SJSA1 (cell line): ENCODE measurements around the gene NAV2. TPM values are rescaled to one million over a fixed set of nuclear protein-coding genes. Genes with fewer than 3 reads are reported as not detected.
"Not testable (repeated sequence)": the region's sequence is repeated elsewhere in the genome, so short reads cannot be mapped to it uniquely, and the experiment has no call there.

Experiments
- DNase-seq, 2 experiments: peaks; one replicate each; pipeline ENCODE4 v3.0.0-alpha.2; 2015 to 2020; ENCODE audit warnings: low spot score in 2 of 2, low read depth in 1 of 2
- H3K27ac ChIP-seq: fragments of 250-450 bp; sonication (Bioruptor Pico); 2 replicates; pipeline ENCODE4 v1.5.1; 2020; ENCODE audit warnings: mild to moderate bottlenecking, moderate library complexity
- H3K27me3 ChIP-seq: fragments of 250-450 bp; sonication (Bioruptor Pico); replicated peaks from 2 replicates; pipeline ENCODE4 v1.5.1; 2020; ENCODE audit warnings: mild to moderate bottlenecking, moderate library complexity
- H3K36me3 ChIP-seq: fragments of 250-450 bp; sonication (Bioruptor Pico); 2 replicates; pipeline ENCODE4 v1.5.1; 2020; ENCODE audit warnings: mild to moderate bottlenecking
- H3K4me1 ChIP-seq: fragments of 250-450 bp; sonication (Bioruptor Pico); replicated peaks from 2 replicates; pipeline ENCODE4 v1.6.1; 2021; ENCODE audit warnings: mild to moderate bottlenecking
- H3K4me3 ChIP-seq: fragments of 250-450 bp; sonication (Bioruptor Pico); 2 replicates; pipeline ENCODE4 v1.5.1; 2020; ENCODE audit warnings: mild to moderate bottlenecking
- H3K9me3 ChIP-seq: fragments of 250-450 bp; sonication (Bioruptor Pico); replicated peaks from 2 replicates; pipeline ENCODE4 v1.5.1; 2020; ENCODE audit warnings: mild to moderate bottlenecking
- total RNA-seq: library from RNA; depleted of rRNA; stranded (reverse); fragments of >200 nt; shearing (Covaris generic); gene quantifications from 2 replicates; pipeline ENCODE4 v1.2.3, GENCODE V29; 2014

NAV2 gene
- total RNA-seq, 1 experiment from 2014 or later: 2.6 TPM

DNA sequence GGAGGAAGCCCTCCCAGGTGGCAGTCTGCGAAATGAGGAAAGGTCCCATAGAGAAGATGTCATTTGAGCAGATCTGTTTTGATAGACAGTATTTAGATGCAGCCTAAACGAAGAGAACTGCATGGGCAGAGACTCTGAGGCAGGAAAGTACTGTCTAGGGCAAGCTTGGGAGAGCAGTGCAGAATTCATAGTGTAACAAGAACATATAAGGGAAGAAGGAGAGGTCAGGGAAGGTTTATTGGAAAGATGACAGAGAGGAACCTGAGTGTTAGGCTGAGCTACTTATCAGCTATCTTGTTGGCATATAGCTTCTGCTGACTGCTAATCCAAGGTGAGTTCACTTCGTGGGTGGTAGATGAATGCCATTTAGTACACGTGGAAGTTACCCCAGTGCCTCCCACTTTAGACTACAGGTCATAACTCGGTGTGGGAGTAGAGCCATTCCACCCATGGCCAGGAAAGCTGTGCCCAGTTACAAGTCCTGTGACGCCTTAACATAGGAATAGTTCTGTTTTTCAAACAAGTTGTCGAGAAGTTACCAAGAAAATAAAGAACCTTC lies 348.1 kb downstream of the NAV2 start:
- Histone ChIP-seq H3K36me3 (peaks cover 18% of the 10 kb centered on the region), H3K4me3 (no peak overlapping the region), H3K4me1 (no peaks in the 10 kb centered on the region), H3K9me3 (no peaks in the 10 kb centered on the region), H3K27ac (no peak overlapping the region), H3K27me3 (no peaks in the 10 kb centered on the region)
- no peak for DNase-seq

DNA sequence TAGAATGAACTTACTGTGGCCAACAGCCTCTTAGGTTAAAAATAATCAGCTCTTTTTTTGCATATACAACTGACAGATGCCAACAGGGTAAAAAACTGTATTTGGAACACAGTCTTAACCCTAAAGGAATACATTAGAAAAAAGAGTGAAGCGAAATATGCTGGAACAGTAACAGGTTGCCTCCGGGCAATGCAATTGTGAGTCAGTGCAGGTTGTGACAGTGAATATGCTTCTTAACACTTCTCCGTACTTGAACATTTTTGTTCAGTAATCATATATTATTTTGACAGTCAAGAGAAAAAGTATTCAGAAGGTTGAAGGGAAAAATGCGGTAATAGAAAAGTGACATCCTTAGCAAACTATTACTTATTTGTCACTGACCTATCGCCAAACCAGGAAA lies 349.1 kb downstream of the NAV2 start:
- DNase-seq: no peak
- Histone ChIP-seq H3K4me3 (no peak overlapping the region), H3K9me3 (no peaks in the 10 kb centered on the region), H3K36me3 (peaks cover 8% of the 10 kb centered on the region; the same call in 1 of the 2 replicates), H3K27ac (no peak overlapping the region), H3K27me3 (no peaks in the 10 kb centered on the region), H3K4me1 (no peaks in the 10 kb centered on the region)

DNA sequence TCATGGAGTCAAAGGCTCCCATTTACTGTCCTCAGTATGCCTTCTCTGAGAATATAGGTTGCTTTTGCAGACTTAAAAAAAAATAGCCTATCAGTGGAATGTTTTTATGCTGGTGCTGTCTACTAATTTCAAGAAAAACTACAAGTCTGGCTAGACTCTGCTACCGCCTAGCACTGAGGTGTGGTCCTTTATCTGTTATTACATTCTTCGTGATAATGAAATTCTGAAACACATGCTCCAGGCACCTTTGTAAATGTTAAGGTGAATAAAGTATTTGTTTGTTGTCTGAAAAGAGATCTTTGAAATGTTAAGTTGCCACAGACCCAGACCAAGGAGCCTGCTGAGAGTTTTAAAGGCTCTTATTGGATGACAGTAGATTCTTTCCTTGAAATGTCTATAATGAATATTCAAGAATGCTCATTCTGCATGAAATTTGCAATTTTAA lies 352.3 kb downstream of the NAV2 start:
- Histone ChIP-seq H3K4me3 (no peak overlapping the region), H3K27me3 (no peaks in the 10 kb centered on the region), H3K4me1 (peaks cover 2% of the 10 kb centered on the region), H3K9me3 (no peaks in the 10 kb centered on the region), H3K27ac (no peak overlapping the region), H3K36me3 (no peaks in the 10 kb centered on the region; the same call in 1 of the 2 replicates)
- DNase-seq: no peak

DNA sequence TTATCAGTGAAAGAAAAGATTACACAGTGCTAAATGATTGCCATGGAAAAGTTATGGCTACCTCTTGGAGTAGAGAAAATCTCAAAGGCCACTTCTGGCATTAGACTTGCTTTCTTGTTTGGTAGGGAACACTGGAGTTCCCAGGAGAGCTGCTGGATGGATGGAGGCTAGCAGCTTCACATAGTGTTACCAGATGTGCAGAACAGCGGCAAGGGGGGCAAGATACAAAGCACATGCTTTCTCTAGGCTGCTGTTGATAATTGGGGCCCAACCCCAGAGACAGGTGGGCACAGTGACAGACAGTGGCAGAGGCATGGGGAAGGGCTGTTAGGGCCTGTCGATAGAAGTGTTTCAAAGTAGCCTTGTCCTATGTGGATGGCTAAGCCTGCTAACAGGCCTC lies 352.8 kb downstream of the NAV2 start:
- Histone ChIP-seq H3K9me3 (no peaks in the 10 kb centered on the region), H3K27me3 (no peaks in the 10 kb centered on the region), H3K36me3 (no peaks in the 10 kb centered on the region; the same call in 1 of the 2 replicates), H3K4me1 (peaks cover 5% of the 10 kb centered on the region), H3K27ac (no peak overlapping the region), H3K4me3 (no peak overlapping the region)
- no peak for DNase-seq

DNA sequence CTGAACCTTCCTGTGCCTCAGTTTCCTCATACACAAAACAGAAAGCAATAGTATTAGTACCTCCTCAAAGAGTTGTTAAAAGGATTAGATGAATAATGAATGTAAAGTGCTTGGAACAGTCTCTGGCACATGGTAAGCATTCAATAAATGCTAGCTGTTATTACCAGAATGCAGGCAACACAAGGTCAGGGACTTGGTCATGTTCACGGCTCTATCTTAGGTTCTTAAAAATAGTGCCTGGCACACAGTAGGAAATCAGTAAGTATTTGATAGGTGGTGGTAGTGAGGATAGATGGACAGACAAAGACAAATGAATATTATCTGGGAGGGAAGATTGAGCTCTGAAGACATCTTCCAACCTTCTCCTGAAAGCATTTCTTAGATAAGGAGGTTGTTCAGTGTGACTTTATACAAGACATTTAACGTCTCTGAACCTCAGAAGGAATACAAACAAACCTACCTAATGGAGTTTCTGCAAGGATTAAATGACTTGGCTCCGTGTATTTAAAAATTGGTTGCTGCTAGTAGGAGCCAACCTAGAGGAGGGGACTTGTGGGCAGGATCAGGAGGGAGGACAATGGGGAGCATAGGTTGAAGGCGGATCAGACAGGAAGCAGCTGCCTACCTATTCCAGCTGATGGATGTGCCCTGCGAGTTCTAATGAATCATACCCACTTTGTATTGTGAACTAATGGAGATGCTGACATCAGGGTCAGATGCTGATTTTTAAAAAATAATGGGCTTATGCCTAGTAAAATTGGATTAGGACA lies 353.6 kb downstream of the NAV2 start:
- Histone ChIP-seq H3K4me3 (no peak overlapping the region), H3K27me3 (no peaks in the 10 kb centered on the region), H3K27ac (no peak overlapping the region), H3K9me3 (no peaks in the 10 kb centered on the region), H3K36me3 (no peaks in the 10 kb centered on the region; the same call in 1 of the 2 replicates), H3K4me1 (peaks cover 5% of the 10 kb centered on the region)
- no peak for DNase-seq

DNA sequence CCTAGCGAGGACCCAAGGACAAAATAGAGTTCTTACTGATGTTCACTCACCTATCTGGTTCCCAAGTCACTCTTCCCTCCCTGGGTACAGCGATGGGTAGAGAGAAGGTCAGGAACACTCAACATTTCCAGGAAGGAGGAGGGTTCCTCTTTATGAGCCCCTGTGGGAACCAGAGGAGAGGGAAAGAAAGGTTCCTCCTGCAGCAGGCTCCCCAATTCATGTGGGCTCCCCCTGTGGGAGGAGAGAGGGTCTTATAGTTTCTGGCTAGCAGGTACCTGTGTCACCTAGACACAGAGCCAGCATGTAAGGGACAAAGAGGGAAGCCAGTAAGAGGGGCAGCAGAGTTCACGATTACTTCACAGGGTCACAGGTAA lies 354.1 kb downstream of the NAV2 start:
- no peak for DNase-seq
- no peaks in the 10 kb centered on the region for H3K27me3 ChIP-seq
- peaks cover 5% of the 10 kb centered on the region for H3K4me1 ChIP-seq
- no peaks in the 10 kb centered on the region for H3K9me3 ChIP-seq
- H3K36me3 ChIP-seq: no peaks in the 10 kb centered on the region; the same call in 1 of the 2 replicates
- no peak overlapping the region for H3K4me3 ChIP-seq
- H3K27ac ChIP-seq: no peak overlapping the region

DNA sequence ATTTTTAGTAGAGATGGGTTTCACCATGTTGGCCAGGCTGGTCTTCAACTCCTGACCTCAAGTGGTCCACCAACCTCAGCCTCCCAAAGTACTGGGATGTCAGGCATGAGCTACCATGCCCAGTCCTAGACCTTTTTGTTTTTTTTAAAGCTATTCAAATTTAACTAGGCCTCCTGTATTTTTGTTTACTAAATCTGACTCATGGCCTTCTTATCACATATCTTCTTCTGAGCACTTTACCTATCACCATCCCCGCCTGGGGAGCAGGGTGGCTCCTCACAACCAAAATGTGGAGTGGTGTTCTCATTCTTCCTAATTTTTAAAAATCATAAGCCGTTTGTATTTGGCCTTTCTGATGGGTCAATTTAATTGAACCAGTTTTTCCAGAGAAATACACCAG lies 355.0 kb downstream of the NAV2 start:
- no peaks in the 10 kb centered on the region for H3K27me3 ChIP-seq
- H3K4me3 ChIP-seq: no peak overlapping the region
- H3K36me3 ChIP-seq: no peaks in the 10 kb centered on the region
- no peak overlapping the region for H3K27ac ChIP-seq
- H3K9me3 ChIP-seq: no peaks in the 10 kb centered on the region
- DNase-seq: no peak
- peaks cover 5% of the 10 kb centered on the region for H3K4me1 ChIP-seq

DNA sequence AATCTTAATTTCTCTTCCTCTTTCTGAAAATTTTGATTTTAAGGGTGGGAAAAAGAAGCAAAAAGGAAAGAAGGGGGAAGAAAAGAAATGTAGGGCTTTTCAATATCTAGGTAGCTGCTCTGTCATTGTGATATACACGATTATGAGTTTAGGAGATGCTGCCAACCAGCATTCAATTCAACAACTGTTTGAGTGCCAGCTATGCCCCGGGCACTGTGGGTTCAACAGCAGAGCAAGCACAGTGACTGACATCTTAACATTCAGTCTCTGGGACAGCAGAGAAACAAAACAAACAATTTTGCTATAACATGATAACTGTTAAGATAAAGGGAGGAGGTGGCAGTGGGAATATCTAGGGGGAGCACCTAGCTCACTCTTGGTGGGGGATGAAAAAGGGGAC lies 356.1 kb downstream of the NAV2 start:
- H3K36me3 ChIP-seq: no peaks in the 10 kb centered on the region
- H3K27ac ChIP-seq: no peak overlapping the region
- H3K4me1 ChIP-seq: peaks cover 5% of the 10 kb centered on the region
- H3K4me3 ChIP-seq: no peak overlapping the region
- H3K9me3 ChIP-seq: no peaks in the 10 kb centered on the region
- no peaks in the 10 kb centered on the region for H3K27me3 ChIP-seq
- DNase-seq: no peak

DNA sequence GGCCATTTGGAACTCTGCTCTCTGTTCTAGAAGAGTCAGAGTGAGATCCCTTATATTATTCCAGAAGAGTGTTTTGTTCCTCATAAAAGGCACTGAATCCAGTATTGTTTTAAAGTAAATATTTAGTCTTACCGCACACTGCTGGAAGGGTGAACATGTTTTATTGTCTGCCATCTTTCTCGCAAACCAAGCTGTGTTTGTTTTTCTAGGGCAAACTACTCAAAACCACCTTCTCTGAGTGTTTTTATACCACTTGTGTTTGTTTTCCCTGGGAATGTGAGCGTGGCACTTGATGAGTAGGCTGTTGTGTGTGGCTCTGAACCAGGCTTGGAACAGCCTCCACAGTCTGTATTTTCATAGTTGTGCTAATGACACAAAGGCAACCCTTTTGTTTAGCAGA lies 357.8 kb downstream of the NAV2 start:
- Histone ChIP-seq H3K9me3 (no peaks in the 10 kb centered on the region), H3K4me3 (no peak overlapping the region), H3K27me3 (no peaks in the 10 kb centered on the region), H3K27ac (no peak overlapping the region), H3K4me1 (peaks cover 5% of the 10 kb centered on the region), H3K36me3 (no peaks in the 10 kb centered on the region)
- DNase-seq: peak; percentile 57 to 73

DNA sequence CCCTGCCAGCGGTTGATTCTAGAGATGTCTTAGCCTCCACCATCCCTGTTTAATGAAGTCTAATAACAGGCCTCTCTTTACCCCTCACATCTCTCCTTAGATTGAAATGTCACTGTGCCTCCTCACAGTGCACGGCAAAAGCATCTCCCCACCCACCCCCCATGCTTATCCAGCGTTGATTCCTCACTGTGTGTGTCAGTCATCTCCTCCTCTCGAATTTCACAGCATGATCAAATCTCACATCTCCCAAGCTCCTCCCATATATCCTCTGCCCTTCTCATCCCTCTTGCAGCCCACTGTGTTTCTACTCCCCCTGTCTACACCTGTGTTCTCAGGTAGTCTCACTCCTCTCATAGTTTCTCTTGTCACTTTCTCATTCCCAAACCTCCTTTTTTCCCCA lies 363.0 kb downstream of the NAV2 start:
- Histone ChIP-seq H3K36me3 (peaks cover 26% of the 10 kb centered on the region), H3K4me1 (no peaks in the 10 kb centered on the region; the same call in 1 of the 2 replicates), H3K9me3 (no peaks in the 10 kb centered on the region), H3K4me3 (no peak overlapping the region), H3K27me3 (no peaks in the 10 kb centered on the region), H3K27ac (no peak overlapping the region)
- no peak for DNase-seq

DNA sequence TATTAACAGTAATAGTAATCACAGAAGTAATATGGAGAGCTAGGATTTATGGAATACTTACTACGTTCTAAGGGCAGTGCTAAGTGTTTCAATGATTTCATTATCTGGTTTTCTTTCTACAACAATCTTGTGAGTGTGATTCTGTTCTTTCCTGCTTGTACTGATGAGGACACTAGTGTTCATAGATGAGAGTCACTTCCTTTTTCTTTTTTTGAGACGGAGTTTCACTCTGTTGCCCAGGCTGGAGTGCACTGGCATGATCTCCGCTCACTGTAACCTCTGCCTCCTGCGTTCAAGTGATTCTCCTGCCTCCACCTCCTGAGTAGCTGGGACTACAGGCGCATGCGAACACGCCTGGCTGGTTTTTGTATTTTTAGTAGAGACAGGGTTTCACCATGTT lies 366.2 kb downstream of the NAV2 start:
- DNase-seq: no peak
- Histone ChIP-seq H3K36me3 (peaks cover 34% of the 10 kb centered on the region), H3K27me3 (no peaks in the 10 kb centered on the region), H3K4me1 (no peaks in the 10 kb centered on the region), H3K4me3 (no peak overlapping the region), H3K9me3 (no peaks in the 10 kb centered on the region), H3K27ac (no peak overlapping the region)

DNA sequence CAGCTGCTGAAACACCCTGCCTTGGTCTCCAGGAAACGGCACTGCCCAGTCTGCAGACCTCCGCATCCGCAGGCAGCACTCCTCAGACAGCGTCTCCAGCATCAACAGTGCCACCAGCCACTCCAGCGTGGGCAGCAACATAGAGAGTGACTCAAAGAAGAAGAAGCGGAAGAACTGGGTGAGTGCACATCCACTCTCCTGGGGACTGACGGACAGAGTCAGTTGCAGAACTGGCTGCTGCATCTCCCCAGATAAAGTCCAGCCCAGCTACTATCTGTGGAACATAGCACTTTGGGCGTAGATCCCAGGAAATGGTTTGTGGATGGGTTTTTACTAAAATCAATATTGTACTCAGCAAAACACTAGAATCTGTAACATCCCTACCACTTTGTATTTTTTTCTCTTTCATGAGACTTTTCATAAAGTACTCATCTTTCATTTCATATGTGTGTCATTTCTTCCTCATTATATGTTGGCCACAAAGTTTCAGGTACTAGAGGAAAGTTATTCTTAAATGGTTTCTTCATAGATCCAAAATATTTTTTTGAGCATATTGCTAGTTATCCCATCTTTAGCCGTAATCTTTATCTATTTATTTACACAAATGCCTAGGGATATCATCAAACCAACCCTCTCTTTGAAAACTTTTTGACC lies 367.5 kb downstream of the NAV2 start:
- DNase-seq: no peak
- Histone ChIP-seq H3K4me3 (no peak overlapping the region), H3K9me3 (no peaks in the 10 kb centered on the region), H3K27ac (no peak overlapping the region), H3K27me3 (no peaks in the 10 kb centered on the region), H3K36me3 (peaks cover 34% of the 10 kb centered on the region), H3K4me1 (no peaks in the 10 kb centered on the region)

DNA sequence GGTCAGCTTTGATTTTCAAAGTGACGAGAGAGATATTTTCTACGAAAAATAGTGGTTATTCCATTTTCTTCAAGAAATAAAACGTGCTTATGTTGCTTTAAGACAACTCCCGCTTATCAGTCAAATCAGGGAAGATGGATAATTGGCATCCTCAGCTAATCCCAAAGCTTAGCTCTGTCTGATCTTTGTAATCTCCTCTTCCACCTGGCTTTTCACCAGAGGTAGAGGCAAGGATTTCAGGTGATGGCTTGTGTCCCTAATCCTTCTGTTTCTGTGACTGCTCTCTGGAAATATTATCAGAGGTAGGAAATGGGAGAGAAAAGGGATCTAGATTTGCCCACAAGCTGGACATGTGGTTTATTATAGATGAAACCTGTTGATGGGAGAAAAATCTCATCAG lies 368.7 kb downstream of the NAV2 start:
- Histone ChIP-seq H3K4me1 (no peaks in the 10 kb centered on the region), H3K36me3 (peaks cover 33% of the 10 kb centered on the region), H3K27me3 (no peaks in the 10 kb centered on the region), H3K9me3 (no peaks in the 10 kb centered on the region), H3K4me3 (no peak overlapping the region), H3K27ac (no peak overlapping the region)
- DNase-seq: no peak

DNA sequence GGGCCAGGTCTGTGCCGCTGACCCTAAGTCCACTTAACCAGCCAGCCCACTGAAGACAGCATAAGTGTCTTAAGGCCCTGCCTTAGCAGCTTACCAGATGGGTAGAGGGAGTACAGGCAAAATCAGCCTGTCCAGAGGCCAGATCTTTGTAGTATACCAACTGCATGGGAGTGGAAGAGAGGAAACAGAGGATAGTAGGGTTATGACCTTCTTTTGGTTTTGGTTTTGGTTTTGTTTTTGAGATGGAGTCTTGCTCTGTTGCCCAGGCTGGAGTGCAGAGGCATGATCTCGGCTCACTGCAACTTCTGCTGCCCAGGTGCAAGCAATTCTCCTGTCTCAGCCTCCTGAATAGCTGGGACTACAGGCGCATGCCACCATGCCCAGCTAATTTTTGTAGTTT lies 371.2 kb downstream of the NAV2 start:
- not testable (repeated sequence) for H3K27ac ChIP-seq, H3K4me1 ChIP-seq, H3K4me3 ChIP-seq, H3K9me3 ChIP-seq, DNase-seq, H3K27me3 ChIP-seq
- peaks cover 17% of the 10 kb centered on the region for H3K36me3 ChIP-seq
